ENCODE data around the gene PHF21A.

PHF21A gene

DNA sequence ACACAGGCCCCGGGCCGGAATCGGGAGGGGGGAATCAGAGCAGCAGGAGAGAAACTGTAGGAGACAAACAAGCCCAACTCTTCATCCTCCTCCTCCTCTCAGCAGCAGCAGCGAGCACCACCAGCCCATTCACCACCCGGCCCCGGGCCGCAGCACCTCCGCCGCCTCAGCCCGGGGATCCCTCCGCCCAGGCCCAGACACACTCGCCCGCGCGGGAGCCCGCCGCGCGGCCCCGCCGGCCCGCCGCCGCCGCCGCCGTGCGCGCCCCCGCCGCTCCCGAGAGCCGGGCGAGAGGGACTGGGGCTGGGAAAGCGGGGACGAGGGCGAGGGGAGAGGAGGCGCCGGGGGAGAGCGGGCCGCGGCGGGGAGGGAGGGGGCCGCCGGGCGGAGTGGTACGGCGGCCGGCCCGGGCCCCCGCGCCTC is at the start of gene PHF21A:
TSS of gene PHF21A (minus strand) at position 154 of the 423 bp plus-strand sequence. CDS start 37,235 bp downstream, outside the sequence.
- peak; percentile 96 for DNase-seq

DNA sequence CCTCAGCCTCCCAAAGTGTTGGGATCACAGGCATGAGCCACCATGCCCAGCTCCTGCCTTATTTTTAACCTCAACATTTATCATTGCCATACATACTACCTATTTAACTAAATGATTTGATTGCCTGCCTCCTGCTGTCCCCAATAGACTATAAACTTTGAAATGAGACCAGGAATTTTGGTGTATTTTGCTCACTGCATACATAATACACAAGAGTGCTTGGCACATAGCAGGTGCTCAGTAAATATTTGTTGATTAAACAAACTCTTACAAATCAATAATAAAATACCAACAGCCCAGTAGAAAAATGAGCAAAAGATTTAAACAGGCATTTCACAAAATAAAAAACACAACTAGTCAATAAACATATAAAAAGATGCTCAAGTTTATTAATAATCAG is 49.5 kb upstream of the PHF21A start:
- DNase-seq: no peak

DNA sequence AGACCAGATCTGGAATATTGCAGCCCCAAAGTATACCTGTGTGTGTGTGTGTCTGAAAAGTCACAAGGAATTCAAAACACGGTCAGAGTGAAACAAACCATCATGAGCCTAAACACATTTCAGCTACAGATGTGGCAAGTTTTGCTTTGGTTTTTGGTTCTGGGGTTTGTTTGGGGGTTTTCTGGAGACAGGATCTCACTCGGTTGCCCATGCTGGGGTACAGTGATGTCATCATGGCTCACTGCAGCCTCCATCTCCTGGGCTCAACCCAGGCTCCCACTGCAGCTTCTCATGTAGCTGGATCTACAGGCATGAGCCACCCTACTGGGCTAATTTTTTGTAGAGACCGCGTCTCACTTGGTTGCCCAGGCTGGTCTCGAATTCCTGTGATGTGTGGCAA is 41.4 kb upstream of the PHF21A start:
- no peak for DNase-seq

DNA sequence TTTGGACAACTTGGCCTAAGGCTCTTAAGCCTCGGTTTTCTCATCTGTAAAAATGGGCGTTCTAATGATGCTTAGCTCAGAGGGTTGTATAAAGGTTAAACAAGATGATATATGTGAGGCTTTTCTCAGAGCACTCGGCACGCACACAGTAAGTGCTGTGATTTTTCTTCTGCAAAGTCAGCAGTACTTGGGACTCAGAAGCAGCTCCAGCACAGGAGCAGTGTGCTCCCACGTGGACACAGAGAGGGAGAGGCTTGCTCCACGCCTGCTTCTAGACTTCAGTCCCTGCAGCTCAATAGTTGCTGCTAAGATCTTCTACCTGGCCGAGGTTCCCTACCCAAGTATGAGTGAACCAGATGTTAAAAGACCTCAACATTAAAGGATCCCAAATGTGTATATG is 39.9 kb upstream of the PHF21A start:
- DNase-seq: no peak

DNA sequence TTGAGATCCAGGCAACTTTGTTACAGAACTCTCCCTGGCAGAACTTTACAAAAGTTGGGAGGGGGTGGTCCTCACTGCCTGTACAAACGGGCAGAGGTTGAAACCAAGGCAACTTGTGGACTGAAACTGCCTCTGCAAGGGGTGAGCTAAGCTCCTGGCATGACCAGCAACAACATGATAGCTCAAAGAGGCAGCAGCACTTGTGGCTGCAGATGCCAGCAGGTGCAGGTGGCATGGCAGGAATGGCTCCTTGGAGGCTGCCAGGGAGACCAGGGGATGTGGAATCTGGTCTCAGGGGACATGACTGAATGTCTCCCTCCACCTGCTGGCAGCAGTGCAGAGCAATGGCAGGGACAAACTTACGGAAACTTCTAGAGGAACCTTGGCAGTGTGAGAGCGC is 38.8 kb upstream of the PHF21A start:
- DNase-seq: no peak

DNA sequence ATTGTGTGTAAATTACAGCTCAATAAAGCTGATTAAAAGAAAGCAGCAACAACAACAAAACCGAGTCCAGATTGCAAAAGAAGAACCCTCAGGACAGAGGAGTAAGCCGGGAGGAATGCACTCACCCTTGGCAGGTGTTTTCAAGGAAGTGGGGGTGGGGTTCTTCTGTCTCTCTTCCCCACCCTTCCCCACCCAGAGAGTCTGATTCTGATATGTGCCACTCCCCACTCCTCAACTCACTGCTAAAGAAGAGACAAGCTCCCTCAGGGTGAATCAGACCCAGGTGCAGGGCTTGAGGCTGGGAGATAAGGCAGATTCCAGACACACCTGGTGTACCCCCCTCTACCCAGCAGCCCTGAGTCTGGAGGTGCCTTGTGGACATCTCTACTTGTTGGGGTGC is 38.4 kb upstream of the PHF21A start:
- no peak for DNase-seq

DNA sequence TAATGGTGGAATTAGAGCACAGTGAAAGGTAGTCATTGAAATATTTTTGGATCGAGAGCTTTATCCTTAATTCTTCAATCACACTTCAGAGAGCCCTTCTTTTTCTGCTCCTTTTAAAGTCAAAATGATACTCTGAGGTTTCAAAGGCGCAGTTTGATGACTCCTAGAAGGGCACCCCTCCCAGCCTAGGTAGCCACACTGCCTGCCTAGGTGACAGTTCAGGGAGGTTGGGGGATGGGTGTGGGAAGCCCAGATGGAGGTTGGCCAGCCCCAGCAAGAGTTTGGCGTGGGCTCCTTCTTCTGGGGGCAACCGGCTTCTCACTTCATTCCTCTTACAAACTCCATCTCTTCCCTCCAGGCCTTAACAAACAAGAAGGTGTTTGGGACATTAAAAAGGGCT is 28.6 kb upstream of the PHF21A start:
- DNase-seq: no peak

DNA sequence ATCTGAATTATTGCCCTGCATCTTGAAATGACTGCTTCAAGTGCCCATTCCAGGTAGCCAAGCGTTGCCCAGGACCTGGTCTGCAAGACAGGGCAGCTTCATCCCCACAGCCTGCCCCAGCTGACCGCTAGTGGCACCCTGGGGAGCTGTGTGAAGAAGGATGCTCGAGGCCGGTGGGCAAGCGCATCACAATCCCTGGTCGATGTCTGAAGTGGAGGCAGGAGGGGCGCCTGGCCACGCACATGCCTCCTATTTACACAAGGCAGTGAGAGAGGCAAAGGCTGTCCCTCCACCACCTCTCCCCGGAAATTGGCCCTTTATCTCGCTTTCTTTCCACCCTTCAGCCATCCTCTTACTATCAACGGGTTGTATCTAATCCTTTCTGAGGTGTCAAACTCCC is 28.1 kb upstream of the PHF21A start:
- DNase-seq: no peak

DNA sequence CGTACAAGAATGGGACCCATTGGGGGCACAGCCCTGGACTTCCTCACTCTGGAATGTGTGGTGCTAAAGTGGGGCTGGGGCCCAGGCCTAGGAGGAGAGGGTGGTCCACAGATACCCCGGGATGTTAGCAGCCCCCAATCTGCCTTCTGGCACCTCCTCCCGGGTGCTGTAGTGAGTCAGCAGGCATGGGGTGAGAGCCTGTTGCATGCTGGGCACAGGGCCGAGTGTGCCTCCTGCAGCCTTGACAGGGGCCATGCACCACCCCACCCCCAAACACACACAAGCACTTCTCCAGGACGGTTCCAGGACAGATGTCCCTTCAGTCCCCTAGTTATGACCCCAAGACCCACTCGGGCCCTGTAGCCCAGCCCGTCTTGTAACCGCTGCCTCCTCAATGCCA is 23.5 kb upstream of the PHF21A start:
- no peak for DNase-seq

DNA sequence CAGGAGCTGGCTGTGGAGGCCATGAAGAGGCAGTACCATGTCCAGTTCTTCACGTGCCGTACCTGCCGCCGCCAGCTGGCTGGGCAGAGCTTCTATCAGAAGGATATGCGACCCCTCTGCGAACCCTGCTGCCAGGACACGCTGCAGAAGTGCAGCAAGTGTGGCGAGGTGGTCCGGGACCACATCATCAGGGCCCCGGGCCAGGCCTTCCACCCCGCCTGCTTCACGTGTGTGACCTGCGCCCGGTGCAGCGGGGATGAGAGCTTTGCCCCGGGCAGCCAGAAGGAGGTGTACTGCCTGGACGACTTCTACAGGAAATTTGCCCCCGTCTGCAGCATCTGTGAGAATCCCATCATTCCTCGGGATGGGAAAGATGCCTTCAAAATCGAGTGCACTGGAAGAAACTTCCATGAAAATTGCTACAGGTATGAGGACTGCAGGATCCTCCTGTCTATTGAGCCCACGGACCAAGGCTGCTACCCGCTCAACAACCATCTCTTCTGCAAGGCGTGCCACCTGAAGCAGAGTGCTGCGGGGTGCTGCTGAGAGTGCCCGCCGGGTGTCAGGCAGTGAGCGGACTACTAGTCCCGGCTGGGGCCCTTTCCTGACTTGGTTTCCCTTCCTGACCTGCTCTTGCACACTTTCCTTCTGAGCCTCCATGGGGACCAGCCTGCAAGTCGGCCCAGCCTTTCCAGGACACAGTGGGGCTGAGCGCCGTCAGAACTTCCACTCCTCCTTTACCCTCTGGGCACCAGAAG is 22.0 kb upstream of the PHF21A start:
- DNase-seq: no peak

DNA sequence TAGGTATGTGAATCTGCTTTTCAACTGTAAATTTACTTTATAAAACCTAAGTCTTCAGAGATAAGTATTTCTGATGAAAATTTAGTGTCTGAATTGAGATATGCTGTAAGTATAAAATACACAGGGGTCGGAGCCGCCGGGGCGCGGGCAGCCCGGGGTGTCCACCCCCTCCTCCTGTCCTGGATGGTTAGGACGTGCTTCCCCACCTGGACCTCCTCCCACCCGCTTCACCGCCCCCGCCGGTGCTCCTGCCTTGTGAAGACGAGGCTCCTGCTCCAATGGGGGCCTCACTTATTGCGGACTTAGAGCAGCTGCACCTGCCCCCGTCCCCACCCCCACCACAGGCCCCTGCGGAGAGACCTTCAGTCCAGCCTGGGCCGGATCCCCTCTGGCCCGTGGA is 21.3 kb upstream of the PHF21A start:
- DNase-seq: no peak

DNA sequence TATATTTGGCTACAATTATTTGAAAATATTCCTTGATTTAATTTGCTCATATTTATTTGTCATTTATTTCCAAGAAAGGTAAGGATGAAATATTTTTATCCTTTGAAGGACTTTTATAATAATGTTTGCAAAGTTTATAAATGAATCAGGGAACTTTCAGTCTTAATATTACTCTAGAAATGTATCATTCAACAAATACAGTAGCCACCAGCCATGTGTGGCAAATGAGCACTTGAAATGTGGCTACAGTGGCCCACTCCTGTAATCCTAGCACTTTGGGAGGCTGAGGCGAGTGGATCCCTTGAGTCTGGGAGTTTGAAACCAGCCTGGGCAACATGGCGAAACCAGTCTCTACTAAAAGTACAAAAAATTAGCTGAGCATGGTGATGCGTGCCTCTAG is 20.3 kb upstream of the PHF21A start:
- DNase-seq: no peak

DNA sequence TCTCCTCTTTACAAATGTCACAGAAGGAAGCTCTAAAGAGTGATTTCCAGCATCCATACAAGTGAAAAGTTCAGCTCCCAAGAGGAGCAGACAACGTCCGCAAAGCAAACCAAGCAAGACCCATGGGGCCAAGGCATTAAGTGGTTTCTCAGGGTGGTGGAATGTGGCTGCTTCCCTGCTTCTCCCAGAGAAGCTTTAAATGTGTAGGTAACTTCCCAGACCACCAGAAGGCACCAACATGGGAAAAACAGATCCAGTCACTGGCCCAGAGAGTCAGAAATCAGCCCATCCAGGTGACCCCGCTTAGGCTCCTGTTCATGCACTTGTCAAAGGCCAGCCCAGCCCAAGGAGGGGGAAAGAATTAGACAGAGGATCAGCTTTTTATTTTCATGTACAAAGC is 13.3 kb upstream of the PHF21A start:
- no peak for DNase-seq

DNA sequence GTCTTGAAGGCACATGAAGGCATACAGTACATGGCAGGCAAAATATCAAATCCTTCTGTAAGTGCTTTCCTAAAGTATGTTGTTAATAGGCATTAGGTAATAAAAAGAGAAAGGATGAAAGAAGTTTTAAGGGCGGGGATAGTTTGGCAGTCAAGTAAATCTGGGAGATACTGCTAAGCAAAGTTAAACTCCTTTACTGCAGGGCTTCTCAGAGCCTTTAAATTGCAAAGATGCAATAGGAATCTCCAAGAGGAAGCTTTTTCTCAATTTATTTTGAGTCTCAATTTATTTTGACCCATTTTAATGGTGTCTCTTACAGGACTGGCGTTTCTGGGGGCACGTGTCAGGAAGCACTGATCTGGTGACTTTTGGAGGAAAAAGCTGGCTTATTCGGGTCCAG is 12.8 kb upstream of the PHF21A start:
- no peak for DNase-seq

DNA sequence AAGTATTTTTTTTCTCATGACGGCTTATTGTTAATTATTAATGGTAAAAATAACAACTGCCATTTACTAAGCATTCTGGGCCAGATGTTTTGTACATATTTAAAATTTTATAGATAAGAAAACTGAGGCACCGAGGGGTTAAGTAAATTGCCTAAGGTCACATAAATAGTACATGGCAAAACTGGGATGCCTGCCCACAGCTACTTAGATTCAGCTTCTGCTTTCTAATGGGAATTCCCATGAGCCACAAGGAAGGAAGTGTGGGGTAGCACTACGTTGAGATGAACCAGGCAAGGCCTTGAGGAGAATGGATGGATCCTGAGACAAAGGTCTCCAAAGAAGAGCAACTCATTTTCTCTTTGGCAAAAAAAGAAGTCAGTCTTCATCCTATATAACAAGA is 11.9 kb upstream of the PHF21A start:
- no peak for DNase-seq

DNA sequence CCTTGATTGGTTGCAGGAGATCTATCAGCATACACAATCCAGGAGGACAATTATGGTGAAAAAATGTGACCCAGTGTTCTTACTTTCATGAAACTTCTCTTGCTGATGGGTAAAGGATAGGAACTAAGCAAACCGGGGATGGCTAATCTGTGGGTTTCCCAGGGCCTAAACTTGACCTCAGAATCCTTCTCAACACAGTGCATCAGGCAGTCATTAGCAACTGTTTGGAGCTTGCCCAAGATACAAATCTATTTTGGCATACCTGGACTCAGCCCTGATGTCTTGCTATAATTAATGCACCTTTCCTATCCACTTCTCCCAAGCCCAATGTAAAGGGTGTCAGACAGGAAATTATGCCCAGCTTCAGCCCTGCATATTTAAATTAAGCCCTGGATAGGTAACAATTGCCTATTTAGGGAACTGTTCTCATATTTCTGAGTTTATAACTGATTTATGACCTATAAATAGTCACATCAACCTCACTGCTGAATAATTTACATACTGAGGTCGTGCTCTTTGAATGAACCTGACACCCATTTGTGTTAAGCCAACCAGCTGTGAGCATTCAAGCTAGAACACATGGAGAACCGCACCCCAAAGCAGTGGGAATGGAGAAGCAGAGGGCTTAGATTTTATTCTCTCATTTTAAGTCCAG is 9.2 kb upstream of the PHF21A start:
- no peak for DNase-seq

DNA sequence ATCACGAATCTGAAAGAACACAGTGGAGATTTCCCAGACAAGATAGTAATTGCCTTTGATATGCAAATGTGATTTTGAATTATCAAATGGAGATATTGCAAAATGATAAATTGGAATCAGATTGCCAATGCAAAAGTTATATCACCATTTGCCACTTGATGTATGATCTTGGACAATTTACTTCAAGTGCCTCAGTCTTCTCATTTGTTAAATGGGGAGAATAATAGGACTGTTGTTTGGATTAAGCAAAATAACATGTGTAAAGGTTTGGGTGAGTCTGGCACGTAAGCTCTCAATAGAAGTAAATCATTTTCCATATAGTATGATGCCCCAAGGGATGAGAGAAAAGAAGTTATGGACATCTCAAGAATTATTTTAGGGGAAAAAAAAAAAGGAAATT is 7.9 kb upstream of the PHF21A start:
- DNase-seq: no peak

DNA sequence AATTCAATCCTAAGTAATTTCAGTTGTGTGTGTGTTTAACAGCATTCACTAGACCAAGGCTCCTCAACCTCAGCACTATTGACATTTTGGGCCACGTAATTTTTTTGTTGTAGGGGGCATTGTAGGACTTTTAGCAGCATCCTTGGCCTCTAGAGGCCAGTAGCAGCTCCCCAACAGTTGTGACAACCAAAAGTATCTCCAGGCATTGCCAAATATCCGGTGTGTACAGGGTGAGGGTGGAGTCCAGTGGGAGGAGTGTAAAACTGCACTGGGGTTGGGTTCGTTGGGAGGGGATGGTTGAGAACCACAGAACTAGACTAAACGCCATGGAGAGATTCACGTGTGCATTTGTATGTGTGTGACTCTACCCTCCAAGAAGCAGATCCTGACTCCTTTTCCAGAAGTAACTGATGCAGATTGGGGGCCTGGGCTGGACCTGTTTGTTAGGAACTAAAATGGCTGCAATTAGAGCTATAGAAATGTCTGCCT is 5.9 kb upstream of the PHF21A start:
- DNase-seq: peak; percentile 78

DNA sequence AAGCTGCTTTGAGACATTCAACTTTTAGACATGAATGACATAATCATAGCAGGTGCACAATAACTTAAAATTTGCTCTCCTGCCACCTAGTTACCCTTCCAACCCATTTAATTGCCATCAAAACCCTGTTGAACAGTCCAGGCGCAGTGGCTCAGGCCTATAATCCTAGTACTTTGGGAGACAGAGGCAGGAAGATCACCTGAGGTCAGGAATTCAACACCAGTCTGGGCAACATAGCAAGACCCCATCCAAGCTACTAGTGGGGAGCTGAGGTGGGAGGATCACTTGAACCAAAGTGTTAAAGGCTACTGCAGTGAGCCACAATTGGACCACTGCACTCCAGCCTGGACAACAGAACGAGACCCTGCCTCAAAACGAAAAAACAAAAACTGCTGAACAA is 4.0 kb upstream of the PHF21A start:
- no peak for DNase-seq

DNA sequence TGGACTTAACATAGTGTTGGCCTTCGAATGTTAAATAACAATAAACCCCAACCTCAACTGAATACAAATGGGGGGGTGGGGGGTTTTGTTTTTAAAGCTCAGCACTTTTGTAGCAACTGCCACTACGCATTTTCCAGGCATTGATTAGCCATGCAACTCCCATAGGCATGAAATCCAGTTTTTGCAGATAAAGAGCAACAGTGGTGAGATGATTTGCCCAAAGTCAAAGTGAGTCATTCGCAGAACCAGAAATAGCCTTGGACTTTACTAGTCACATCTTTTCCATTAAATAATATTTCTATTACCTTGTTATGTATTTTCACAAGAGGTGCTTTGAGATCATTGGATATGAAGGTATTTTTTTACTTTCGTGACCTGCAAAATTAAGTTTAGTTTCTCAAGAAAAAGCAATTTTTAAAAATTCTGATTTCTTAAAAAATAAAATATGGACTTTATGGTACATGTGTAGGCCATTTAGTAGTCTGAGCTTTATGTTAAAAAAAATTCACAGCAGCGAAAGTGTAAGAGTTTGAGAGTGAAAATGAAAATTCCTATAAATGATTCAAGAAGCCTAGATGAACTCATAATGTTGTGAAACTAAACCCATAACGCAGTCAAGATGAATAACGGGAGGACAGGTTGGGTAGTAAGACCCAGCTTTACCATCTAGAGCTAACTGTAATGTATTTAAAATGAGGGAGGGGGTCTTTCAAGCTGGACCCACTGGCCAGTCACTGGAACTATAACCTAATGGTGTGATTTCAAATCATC is 1.9 kb upstream of the PHF21A start:
- no peak for DNase-seq

DNA sequence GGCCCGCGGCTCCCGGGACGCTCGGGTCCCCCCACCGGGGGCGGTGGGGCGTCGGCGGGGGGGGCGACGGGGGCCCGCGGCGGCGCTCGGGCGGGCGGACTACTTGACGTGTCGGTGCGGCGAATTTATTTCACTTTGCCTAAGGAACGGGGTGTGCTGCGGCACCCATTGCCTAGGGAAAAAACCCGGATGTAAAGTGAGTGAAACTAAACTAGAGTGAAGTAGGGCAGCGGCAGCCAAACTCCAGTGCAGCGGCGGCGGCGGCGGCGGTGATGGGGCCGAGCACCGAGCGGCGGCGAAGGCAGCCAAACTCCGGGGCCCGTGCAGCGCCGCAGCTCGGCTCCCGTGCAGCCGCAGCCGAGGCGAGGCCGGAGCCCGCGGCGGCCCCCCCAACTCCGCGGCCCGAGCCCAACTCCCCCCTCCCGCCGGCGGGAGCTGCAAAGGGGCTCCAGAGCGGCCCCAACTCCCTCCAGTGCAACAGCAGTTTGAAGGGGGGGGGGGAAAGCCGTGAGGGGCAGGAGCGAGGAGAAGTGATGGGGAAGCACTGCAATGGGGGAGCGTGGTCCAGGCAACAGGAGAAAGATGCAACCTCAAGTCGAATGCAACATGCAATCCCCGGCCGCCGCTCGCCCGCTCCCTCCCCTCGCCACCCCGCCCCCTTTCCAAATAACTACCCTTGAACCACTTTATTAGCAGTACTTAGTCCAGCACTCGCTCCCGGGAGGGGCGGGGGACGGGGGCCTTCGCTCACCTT is 647 bp upstream of the PHF21A start:
- peak; percentile 91 for DNase-seq

DNA sequence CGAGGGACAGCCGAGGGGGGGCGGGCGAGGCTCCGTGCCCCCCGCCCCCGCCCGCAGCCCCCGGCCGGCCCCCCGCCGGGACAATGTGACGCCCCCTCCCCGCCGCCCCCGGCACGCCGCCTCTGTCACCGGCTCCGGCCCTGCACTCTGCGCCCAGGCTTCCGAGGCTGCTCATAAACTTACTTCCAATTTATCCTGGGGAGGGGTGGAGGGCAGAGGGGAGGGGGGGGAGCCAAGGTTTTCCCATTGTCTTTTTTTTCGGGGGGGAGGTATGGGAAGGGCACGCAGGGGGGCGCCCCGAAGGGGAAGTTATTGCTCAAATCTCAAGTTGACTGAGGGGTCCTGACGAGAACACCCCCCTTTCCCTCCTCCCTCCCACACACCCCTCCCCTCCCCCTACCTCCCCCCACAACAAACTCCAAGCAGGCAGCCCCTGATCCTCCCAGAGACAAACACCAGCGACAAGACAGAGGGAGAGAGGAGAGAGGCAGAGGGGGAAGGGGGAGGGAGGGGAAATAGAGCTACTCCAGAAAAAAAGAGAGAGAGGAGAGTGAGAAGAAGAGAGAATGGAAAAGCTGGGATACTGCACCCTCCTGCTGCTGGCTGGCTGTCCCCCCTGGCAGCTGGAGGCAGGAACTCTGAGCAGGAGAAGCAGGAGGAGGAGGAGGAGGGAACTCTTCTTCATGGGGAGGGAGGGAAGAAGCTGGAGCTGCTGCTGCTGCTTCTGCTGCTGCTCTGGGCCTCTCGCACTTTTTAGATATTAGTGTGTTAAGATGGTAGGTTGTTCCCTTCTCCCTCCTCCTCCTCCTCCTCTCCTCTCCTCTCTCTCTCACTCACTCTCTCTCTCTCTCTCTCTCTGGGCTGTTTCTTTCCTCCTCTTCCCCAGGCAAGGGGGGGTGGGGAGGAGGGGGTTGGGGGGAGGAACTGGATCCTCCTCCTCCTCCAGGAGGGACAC is 631 bp downstream of the PHF21A start:
- peak; percentile 72 for DNase-seq

All from activated effector memory CD4-positive, alpha-beta T cell treated with anti-CD3 and anti-CD28 coated beads, Interleukin-2, amount 50 U/mL, for 16 hours (primary cell).